ACC112 (cell line): ENCODE data around the gene CDH6.
A peak's percentile ranks its signal among the peaks of the same experiment; 100 is the strongest.

Source experiments
- H2AFZ ChIP-seq: fragments of 200-600 bp; sonication (generic); one replicate; pipeline ENCODE4 v1.6.0; 2017; ENCODE audit warnings: antibody characterized with exemption, low read length; ENCODE audit not compliant: unreplicated experiment
- H3K27ac ChIP-seq: fragments of 200-600 bp; sonication (generic); 2 replicates; pipeline ENCODE4 v1.5.1; 2014; ENCODE audit warnings: low read depth, mild to moderate bottlenecking, antibody characterized with exemption, low read length, moderate library complexity
- H3K27me3 ChIP-seq: fragments of 200-600 bp; sonication (generic); 2 replicates; pipeline ENCODE4 v1.6.1; 2014; ENCODE audit warnings: mild to moderate bottlenecking, antibody characterized with exemption, low read length, moderate library complexity, mixed read lengths; ENCODE audit not compliant: insufficient read depth
- H3K36me3 ChIP-seq: fragments of 200-600 bp; sonication (generic); 2 replicates; pipeline ENCODE4 v1.6.1; 2016; ENCODE audit warnings: mild to moderate bottlenecking, antibody characterized with exemption, low read length, moderate library complexity, mixed read lengths; ENCODE audit not compliant: insufficient read depth
- H3K4me1 ChIP-seq: fragments of 200-600 bp; sonication (generic); one replicate; pipeline ENCODE4 v1.6.1; 2016; ENCODE audit warnings: low read length, mixed read lengths; ENCODE audit not compliant: insufficient read depth, unreplicated experiment, control insufficient read depth
- H3K4me3 ChIP-seq: fragments of 200-600 bp; sonication (generic); 2 replicates; pipeline ENCODE4 v1.5.1; 2014; ENCODE audit warnings: mild to moderate bottlenecking, low read depth, low read length
- H3K79me2 ChIP-seq: fragments of 200-600 bp; sonication (generic); one replicate; pipeline ENCODE4 v1.6.0; 2016; ENCODE audit warnings: low read length; ENCODE audit not compliant: control insufficient read depth, unreplicated experiment, insufficient read depth

The CDH6 gene

DNA sequence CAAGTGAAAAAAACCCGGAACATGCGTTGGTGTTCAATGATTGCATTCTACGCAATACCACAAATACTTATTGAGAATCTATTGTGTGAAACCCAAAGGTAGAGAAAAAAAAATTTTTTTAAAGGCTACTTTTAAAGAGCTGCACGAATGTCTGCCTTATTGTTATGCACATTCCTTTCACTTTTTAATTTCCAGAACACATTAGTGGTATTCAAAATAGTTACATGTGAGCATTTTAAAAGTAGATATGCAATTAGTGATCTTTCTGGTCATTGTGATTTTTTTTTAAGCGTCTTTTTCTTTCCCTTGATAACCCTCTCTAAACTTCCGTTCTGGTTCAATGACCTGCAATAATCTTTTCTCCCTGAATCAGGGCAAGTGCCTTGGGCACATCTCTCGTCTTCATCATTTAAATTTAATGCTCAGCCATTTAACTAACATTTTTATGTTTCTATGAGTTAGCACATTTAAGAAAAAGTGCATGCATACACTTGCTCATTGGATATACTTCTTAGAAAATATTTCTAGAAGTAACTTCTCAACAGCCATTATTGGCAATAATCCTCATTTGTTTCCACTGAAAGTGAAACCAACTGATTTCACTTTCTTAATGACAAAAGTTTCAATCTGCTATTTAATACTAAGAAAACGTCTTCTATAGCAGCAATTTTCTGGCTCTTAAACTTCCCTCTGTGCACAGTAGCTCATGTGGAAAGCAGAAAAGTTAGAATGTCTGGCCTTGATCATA, 80.3 kb downstream of the CDH6 start:
- Histone ChIP-seq H2AFZ (peak overlapping the region; percentile 93), H3K36me3 (no peaks in the 10 kb centered on the region), H3K4me1 (peaks cover 4% of the 10 kb centered on the region), H3K27me3 (no peaks in the 10 kb centered on the region), H3K4me3 (peak overlapping the region; percentile 82), H3K79me2 (no peaks in the 10 kb centered on the region), H3K27ac (peak overlapping the region; percentile 67)

DNA sequence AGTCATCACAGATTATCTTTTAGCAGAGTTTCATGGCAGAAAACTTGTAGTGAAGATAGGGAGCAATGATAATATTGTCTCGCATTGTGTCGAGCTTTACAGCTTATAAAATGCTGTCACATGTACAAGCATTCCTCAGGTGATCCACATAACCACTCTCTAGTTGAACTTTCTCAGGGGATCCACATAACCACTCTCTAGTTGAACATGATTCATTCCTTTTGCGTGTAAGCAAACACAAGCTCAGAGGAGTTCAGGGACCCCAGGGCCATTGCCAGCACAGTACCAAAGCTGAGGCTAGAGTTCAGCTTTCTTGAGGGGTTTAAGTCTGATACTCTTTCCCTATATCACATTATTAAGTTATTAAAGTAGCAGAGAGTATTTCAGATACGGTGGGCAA, 86.7 kb downstream of the CDH6 start:
- H3K79me2 ChIP-seq: no peaks in the 10 kb centered on the region
- H3K36me3 ChIP-seq: no peaks in the 10 kb centered on the region
- no peak overlapping the region for H3K27ac ChIP-seq
- no peak overlapping the region for H2AFZ ChIP-seq
- no peak overlapping the region for H3K4me3 ChIP-seq
- H3K27me3 ChIP-seq: no peaks in the 10 kb centered on the region
- no peaks in the 10 kb centered on the region for H3K4me1 ChIP-seq

DNA sequence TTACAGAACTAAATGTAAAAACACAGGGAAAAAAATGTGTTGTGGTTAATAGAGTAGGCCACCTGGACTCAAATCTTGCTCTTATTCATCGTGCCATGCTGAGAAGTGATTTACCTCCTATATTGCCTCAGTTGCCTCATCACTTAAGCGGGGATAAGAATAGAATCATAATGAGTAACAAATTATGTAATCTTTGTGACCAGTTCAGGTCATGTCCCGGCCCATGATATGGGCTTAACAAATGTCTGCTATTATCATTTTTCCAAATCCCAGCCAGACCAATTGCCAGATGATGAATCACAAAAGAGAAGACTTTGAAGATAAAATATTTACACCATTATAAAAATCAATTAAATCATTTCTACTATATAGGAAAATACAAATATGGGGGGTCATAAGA, 89.8 kb downstream of the CDH6 start:
- H3K79me2 ChIP-seq: no peaks in the 10 kb centered on the region
- no peak overlapping the region for H2AFZ ChIP-seq
- no peaks in the 10 kb centered on the region for H3K27me3 ChIP-seq
- H3K4me1 ChIP-seq: no peaks in the 10 kb centered on the region
- no peaks in the 10 kb centered on the region for H3K36me3 ChIP-seq
- H3K4me3 ChIP-seq: no peak overlapping the region
- H3K27ac ChIP-seq: no peak overlapping the region

DNA sequence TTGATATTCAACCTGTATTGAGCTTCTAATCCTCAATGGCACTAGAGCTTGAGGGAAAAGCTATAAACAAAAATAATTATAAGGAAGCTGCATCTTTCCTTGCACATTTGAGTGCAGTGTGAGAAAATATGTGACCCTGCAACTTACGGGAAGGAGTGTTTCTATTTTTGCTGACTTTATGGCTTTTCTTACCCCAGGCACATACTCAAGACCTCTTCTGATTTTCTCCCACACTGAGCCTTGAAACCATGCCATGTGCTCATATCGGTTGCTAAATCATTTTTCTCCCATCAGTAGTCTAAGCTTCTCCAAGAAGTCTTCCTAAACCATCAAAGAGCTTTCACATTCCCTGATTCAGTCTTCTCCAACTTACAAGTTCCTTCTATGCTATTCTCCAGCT, 91.5 kb downstream of the CDH6 start:
- no peaks in the 10 kb centered on the region for H3K79me2 ChIP-seq

DNA sequence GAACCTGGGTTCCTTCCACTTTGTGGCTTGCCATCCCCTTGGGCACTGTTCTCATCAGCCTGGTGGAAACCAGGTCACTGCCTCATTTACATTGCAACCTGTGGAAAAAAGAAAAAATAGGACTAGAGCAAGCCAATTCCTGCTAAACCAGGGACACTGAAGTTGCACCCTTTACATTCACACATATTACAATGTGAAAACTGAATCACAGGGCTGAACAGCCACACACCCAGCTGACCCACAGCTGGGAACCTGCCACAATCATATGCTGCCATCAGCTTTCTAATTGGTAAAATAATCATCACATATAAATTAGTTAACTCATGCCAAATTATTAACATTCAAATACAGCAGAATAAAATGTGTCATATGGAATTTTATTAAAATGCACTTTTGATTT, 94.5 kb downstream of the CDH6 start:
- no peaks in the 10 kb centered on the region for H3K4me1 ChIP-seq
- H3K27me3 ChIP-seq: no peaks in the 10 kb centered on the region
- no peaks in the 10 kb centered on the region for H3K36me3 ChIP-seq
- H3K4me3 ChIP-seq: no peak overlapping the region
- H3K79me2 ChIP-seq: no peaks in the 10 kb centered on the region
- H3K27ac ChIP-seq: no peak overlapping the region
- no peak overlapping the region for H2AFZ ChIP-seq

More for the DNA sequence above, 91.5 kb downstream of the CDH6 start:
- no peaks in the 10 kb centered on the region for H3K4me1 ChIP-seq
- H3K4me3 ChIP-seq: no peak overlapping the region
- H2AFZ ChIP-seq: no peak overlapping the region
- no peaks in the 10 kb centered on the region for H3K36me3 ChIP-seq
- no peaks in the 10 kb centered on the region for H3K27me3 ChIP-seq
- no peak overlapping the region for H3K27ac ChIP-seq

DNA sequence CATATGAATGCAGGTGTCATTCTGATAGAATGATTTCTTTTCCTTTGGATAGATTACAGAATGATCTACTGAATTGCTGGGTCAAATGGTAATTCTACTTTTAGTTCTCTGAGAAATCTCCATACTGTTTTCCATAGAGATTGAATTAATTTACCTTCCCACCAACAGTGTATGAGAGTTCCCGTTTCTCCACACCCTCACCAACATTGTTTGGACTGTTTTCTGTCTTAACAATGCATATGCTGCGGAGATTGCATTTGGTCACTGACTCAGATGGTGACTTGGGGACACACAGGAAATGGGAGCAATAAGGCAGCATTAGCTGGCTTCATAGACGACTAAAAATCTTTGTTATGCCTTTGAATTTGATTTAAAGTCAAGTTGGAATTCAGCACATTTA, 95.9 kb downstream of the CDH6 start:
- Histone ChIP-seq H3K36me3 (no peaks in the 10 kb centered on the region), H3K4me1 (no peaks in the 10 kb centered on the region), H2AFZ (no peak overlapping the region), H3K27ac (no peak overlapping the region), H3K79me2 (no peaks in the 10 kb centered on the region), H3K27me3 (no peaks in the 10 kb centered on the region), H3K4me3 (no peak overlapping the region)

DNA sequence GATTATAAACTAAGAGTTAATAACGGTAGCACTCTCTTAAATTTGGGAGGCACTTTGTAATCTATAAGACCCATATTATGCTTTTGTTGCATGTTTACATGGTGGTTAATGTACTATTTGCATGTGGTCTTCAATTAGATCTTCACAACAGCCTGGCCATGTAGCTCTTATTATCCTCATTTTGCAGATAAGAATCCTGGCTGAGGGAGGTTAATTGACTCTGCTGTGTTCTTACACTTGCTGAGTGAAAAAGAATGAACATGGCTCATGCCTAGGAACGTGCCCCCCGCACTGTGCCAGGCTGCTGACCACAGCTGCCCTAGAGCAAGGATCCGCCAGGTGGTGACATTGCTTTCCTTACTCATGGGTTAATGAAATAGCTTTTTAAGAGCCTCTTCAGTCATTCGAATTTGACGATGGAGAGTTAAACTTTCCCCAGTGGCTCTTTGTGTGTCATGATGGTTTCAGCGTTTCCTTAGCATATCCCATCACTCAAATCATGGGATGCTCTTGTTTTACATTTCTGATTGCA, 97.9 kb downstream of the CDH6 start:
- Histone ChIP-seq H3K27me3 (no peaks in the 10 kb centered on the region), H3K27ac (no peak overlapping the region), H3K4me1 (no peaks in the 10 kb centered on the region), H3K79me2 (no peaks in the 10 kb centered on the region), H3K36me3 (no peaks in the 10 kb centered on the region), H3K4me3 (no peak overlapping the region), H2AFZ (no peak overlapping the region)

DNA sequence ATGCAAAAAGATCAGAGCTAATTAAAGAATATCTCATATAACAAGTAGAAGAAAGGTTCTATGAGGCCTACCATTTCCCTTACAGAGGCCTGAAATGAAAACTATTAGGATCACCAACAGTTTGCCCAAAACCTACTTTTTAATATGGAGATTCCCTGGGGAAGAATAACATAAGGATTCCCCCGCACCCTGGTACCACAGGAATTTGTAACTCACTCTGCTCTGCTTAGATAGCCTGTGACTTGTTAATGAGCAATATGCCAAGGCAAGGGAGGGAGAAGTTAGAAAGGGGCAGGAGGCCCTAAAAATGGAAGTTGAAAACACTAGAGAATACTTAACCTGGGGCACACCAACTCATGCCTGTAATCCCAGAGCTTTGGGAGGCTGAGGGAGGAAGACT, 107.0 kb downstream of the CDH6 start:
- no peaks in the 10 kb centered on the region for H3K27me3 ChIP-seq
- H3K4me1 ChIP-seq: no peaks in the 10 kb centered on the region
- no peaks in the 10 kb centered on the region for H3K79me2 ChIP-seq
- H3K36me3 ChIP-seq: no peaks in the 10 kb centered on the region
- no peak overlapping the region for H3K27ac ChIP-seq
- no peak overlapping the region for H2AFZ ChIP-seq
- no peak overlapping the region for H3K4me3 ChIP-seq

DNA sequence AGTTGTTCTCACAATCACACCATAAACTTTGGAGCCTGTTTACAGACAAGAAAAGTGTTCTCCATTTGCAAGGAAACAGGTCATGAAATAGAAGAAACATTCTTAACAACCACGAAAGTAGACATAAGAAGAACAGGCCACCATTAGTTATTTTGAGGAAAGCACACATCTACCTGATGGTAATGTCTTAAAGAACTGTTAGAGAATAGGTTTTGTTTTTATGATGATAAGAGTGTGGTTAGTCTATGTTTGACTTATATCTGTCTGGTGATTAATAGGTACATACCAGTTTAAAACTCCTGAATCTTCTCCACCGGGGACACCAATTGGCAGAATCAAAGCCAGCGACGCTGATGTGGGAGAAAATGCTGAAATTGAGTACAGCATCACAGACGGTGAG, 108.3 kb downstream of the CDH6 start:
- no peaks in the 10 kb centered on the region for H3K27me3 ChIP-seq
- no peak overlapping the region for H3K4me3 ChIP-seq
- no peak overlapping the region for H2AFZ ChIP-seq
- H3K27ac ChIP-seq: no peak overlapping the region
- H3K4me1 ChIP-seq: no peaks in the 10 kb centered on the region
- H3K36me3 ChIP-seq: no peaks in the 10 kb centered on the region
- H3K79me2 ChIP-seq: no peaks in the 10 kb centered on the region

DNA sequence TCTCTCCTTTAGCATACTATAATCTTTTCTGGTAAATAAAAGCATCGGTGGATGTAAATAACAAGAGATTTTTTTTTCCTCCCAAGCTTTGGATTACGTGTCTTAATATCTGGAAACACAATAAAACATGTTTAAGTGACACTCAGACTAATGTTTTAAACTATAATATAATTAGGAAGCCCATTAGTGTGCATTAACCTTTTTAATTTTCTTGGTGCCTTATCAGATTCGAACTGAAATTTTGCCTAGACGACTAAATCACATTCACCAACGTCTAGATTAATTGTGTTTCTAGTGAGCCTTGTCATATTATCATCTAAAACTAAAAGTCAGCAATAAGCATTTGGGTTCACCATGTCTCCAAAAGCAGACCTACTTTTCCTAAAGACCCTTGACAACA, 110.2 kb downstream of the CDH6 start:
- Histone ChIP-seq H3K4me1 (no peaks in the 10 kb centered on the region), H3K4me3 (no peak overlapping the region), H3K36me3 (no peaks in the 10 kb centered on the region), H2AFZ (no peak overlapping the region), H3K27me3 (no peaks in the 10 kb centered on the region), H3K27ac (no peak overlapping the region), H3K79me2 (no peaks in the 10 kb centered on the region)

DNA sequence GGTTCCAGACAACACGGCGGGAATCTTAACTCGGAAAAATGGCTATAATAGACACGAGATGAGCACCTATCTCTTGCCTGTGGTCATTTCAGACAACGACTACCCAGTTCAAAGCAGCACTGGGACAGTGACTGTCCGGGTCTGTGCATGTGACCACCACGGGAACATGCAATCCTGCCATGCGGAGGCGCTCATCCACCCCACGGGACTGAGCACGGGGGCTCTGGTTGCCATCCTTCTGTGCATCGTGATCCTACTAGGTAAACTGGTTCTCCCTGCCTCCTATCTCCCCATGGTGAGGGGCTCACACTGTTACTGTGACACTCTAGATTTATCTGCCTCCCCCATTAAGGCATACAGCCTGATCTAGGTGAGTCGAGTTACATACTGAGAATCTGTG, 124.2 kb downstream of the CDH6 start:
- no peak overlapping the region for H3K4me3 ChIP-seq
- no peak overlapping the region for H3K27ac ChIP-seq
- H3K27me3 ChIP-seq: no peaks in the 10 kb centered on the region
- H2AFZ ChIP-seq: no peak overlapping the region
- H3K79me2 ChIP-seq: no peaks in the 10 kb centered on the region
- H3K36me3 ChIP-seq: no peaks in the 10 kb centered on the region
- H3K4me1 ChIP-seq: no peaks in the 10 kb centered on the region
